Globus pallidus (tissue), 1 donor: ENCODE measurements around the gene SYNPO2.
A peak's percentile ranks its signal among the peaks of the same experiment; 100 is the strongest.

Experiments
- DNase-seq: peaks from one replicate; pipeline ENCODE4 v3.0.0-alpha.2; 2015; ENCODE audit warnings: low spot score

Gene SYNPO2

DNA sequence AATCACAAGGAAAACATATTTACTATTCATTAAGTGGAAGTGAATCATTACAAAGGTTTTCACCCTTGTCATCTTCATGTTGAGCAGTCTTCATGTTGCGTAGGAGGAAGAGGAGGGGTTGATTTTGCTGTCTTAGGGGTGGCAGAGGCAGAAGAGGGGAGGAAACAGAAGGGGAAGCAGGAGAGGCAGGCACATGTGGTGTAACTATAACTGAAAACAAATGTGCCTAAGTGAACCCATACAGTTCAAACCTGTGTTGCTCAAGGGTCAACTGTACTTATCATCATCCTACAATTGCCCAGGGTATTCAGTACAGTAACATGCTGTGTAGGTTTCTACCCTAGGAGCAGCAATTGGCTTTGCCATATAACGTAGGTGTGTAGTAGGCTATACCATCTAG lies 47.2 kb downstream of the SYNPO2 start:
- no peak for DNase-seq

DNA sequence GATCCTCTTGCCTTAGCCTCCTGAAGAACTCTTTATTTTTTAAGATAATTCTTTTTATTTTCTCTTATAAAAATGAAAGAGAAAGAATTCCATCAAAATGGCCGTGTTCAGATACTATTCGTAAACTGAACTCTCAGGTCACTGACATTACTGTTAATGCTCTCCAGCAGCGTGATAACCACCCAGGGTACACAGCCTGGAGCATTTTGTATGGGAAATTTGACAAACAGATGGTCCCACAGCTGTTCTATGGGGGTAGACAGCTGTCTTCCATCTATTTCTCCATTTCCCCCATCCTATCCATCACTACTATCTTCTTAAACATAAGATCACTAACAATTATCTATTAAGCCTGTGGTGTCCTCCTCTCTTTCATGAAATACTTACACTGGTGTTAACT lies 47.8 kb downstream of the SYNPO2 start:
- DNase-seq, result no peak

DNA sequence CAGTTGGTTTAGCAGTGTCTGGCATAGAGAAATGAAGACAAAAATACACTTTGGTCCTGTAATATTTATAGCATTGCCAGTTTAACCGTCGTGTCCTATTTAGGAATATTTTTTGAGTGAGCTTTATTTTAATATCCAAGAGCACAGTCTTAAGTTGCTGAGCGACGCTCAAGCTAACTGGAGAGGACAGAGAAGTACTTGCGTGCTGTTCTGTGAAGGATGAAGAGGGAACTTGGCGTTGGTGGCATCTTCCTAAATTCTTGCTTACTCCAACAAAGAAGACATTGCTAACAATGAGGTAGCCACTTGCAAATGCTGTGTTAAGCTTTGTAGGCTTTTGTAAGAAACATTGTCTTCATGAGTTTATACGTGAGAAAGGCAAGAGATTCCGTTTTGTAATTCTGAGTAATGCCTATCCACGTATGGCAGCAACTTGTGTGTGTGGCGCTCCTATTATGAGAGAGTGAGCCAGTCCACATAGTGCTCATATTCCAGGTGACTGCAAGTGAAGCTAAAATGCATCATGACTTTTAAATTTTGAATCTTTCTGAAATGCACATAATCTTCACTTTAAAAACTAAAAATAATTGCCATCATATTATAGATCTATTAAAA lies 50.6 kb downstream of the SYNPO2 start:
- DNase-seq, result no peak

DNA sequence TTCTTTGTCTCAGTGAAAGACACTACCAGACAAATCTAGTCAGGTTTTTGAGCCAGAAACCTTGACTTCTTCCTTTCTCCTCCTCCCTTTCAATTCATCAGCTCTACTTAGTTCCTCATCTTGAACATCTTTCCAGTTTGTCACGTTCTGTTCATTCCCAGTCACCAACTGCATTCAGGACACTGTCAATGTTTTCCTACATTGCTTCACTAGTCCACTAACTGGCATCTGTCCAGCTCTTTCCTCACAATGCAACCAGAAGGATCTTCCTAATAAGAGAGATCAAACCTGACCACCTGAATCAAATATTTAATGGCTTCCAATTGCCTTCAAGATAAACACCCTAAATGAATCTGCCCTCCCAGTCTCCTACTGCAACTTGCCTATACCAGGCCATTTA lies 52.5 kb downstream of the SYNPO2 start:
- DNase-seq, result no peak

DNA sequence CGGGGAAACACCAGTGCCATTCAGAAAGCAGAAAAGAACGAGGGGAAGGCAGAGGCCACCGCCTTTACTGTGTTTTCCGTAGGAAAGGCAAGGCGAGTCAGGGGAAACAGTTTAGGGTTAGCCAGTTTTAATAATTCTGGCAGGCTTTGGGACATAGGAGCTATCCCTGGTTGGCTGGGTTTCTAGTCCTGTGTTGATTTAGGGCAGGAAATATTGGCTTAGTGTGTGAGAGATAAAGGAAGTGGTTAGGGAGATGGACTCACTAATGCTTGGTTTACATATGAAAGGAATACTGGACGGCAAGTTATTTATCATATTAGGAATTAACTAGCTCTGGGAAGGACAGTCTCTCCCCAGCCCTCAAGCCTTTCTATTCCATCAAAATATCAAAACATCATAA lies 53.1 kb downstream of the SYNPO2 start:
- no peak for DNase-seq

DNA sequence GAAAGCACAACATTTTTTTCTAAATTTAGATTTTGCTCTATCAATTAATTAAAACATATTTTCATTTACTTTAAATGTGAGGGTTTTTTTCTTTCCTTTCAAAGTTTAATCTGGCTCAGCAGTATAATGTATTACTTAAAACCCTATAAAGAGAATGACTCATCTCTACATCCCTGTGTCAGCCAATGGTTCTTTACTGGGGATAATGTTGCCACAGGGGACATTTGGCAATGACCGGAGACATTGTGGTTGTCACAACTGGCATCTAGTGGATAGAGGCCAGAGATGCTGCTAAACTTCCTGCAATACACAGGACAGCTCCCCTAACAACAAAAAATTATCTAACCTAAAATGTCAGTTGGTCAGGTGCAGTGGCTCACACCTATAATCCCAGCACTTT lies 53.8 kb downstream of the SYNPO2 start:
- no peak for DNase-seq

DNA sequence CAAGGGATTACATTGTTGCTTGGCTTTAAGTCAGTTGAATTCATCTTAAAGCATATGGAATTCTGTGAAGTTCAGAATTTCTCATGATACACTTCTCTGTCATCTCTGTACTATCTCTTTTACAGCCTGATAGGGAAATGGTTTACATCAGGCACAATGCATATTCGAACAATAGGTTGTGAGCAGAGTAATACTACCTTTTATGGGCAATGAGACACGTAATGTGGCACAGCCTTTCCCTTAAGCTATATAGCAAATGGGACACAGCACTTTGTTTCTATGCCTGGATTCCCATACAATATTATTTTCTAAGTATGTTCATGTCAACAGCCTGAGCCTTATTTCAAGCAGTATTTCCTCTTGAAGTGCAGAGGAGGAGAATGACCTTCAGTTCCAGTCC lies 58.4 kb downstream of the SYNPO2 start:
- no peak for DNase-seq

DNA sequence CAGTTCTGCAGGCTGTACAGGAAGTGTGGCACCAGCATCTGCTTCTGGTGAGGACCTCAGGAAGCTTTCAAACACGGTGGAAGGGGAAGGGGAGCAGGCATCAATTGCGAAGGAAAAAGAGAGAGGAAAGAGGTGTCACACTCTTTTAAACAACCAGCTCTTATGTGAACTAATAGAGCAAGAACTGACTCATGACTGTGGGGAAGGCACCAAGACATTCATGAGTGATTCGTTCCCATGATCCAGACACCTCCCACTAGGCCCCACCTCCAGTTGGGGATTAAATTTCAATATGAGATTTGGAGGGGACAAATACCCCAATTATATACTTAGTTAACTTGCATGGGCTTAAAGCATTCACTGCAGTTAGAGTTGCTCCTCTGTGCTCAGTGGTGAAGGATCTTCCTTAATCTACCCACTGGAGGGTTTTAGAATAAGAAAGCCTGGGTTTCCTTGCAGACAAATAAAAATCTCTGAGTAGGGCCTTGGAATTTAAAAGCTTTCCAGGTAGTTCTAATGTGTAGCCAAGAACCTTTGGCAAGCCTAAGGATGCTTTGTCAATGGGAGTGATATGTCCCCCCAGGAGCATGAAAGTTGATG lies 60.0 kb downstream of the SYNPO2 start:
- no peak for DNase-seq

DNA sequence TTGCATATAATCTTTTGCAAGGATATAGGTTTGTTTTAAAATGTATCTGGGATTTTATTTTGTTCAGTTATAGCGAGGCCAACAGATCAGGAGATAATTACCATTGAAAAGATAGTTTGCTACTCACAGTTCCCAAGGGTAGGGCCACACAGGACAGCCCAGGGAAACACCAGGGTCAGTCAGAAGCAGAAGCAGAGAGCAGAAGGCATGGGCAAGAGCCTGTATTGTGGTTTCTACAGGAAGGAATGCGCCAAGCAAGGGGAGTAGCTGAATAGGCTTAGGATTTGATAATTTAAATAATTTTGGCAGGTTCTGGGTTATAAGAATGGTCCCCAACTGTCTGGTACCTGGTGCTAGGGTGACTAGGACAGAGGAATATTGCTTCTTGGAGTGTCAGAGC lies 61.6 kb downstream of the SYNPO2 start:
- DNase-seq, result no peak

DNA sequence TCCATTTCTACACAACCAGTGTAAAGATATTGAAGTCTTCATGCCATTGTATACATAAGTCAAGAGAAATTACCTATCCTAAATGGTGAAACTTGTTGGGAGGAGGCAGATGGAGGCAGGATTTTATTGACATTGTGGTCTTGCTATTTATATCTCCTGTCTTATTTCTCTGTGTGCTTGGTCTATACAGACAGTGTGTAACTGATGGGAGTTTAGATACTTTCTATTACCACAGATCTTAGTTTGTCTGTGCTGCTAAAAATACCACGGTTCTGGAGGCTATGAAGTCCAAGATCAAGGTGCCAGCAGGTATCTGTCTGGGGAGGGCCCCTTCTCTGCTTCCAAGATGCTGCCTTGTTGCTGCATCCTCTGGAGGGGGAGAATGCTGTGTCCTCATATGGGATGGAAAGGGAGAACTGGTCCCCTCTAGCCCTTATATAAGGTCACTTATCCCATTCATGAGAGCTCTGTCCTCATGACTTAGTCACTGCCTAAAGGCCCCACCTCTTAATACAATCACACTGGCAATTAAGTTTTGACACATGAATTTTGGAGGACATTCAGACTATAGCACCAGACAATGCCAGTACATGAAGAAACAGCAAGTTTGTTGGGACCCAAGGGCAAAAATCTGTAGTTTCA lies 62.4 kb downstream of the SYNPO2 start:
- DNase-seq, result no peak

DNA sequence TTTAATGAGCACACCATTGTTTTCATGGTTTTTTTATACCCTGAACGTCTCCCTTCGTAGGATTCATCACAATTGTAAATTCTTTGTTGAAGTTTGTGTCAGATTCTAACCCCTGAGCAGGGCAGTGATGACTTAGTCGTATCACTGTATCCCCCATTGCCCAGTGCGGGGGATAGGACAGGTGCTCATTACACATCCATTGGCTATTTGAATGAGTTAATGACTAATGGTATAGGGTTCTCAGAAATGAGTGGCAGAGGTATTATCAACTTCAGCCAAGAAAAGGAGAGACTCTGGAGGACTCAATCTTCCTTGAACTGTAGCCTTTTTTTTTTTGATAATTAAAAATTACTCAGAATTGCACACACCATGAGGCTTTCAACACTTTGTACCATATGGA lies 64.6 kb downstream of the SYNPO2 start:
- DNase-seq, result no peak

DNA sequence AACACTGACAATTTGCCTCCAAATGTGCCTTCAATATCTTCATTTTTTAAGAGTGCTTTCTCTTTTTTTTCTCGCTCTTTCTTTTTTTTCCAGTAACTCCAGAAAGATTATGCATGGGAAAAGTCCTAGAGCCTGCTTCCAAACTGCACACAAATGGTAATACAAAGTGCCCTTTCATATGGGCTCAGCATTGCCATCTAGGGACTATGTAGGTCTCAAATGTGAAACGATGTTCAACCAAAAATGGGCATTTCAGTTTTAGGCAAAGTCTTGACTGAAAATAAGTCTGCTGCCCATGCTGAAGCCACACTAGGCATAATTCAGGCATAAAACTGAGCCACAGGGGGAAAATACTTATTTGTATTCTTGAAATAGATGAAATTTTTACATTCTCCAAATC lies 65.6 kb downstream of the SYNPO2 start:
- peak; percentile 37 for DNase-seq

DNA sequence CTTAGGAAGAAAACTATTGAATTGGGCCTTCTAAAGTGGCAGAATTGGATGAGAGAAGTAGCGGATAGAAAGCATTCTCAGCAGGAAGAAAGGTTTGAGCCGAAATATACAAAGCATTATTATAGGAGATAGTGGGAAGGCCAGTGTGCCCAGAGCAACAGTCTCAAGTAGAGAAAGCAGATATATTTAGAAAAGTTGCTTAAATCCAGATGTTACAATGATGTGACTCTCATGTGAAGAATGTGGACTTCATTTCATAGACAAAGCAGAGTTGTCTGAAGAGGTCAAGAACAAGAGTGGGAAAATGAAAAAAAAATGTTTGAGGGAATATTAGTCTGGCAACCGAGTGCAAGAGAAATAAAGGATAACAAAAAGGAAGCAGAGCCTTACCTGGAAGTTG lies 66.9 kb downstream of the SYNPO2 start:
- no peak for DNase-seq

DNA sequence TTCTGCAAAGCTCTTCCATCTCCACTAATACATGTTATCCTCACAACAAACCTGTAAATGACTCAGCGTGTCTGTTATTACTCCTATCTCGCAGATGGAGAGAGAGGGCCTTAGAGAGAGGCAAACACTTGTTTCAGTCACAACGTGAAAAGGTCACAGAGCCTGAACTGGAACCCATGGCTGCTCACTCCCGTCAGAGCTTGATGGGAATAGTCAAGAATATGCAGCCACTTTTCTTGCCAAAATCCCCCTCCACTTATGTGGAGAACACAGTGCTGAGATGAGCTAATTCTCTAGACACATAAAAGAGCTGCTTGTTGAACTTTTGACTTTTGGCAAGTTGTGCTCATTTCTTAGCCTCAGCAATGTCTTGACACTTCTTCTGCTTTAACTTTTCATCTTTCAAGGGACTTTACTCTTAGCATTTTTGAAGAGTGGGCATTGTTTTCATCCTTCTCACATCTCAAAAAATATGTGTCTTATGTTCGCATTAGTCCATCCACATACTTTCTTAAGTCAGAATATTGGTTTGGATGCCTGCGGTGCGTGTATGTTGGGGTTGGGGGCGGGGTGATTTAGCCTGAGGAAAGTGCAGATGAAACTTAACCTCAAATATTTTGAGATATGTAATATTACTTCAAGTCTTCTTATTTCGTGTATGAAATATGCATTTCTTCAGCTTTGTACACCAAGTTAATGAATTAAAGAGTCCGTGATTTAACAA lies 69.2 kb downstream of the SYNPO2 start:
- no peak for DNase-seq

DNA sequence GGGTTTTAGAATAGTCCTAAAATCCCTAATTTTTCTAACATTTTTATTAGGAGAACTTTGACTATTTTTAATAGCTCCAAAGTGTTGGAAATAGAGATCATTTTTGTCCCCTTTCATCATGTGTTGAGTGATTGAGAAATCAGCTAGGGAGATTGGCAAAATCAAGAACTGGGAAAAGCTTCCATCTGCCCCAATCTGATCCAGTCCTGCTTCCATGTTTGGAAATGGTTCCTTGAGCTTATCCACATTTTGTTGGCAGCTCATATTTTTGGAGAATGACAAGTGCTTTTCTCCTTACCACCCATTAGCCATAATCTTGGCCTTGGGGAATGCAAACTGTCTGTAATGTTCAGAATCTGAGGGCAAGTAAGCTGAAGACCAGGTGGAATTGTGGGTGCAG lies 73.9 kb downstream of the SYNPO2 start:
- no peak for DNase-seq

DNA sequence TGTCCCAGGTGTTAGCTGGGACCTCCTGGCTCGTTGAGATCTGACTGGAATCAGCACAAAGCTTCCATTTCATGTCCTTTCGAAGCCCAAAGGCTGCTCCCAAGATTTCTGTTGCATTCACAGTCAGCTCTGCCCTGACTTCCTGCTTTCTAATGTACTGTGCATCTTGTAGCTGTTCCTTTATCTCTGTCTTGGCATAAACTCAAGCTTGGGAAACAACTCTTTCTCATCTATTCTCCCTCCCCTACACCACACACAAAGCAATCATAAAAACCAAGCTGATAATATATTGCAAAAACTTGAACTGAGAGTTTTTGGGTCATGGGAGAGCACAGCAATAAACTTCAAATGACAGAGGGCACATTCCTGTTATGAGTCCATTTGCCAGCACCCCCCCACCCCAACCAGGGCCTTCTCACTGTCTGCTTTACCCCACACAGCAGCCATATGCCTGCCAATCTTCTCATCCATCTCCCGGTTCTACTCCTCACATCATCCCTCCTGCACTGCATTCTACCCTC lies 76.3 kb downstream of the SYNPO2 start:
- DNase-seq, result no peak

DNA sequence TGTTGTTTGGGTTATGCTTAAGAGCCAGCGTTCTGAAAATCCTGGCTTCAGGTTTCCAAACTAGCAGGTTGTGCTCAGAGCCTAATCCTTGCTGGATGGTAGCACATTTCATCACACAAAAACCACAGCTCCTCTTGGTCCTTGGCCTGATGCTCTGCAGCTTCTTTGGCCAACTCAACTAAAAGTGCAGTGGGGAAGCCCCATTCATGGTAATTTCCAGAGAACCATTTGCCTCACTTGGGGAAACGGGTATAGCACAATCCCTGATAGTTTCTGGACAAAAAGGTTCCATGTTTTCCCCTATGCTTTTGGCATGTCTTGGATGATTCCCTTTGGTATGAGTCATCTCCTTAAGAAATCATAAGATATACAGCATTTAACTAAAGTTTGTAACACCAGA lies 78.7 kb downstream of the SYNPO2 start:
- no peak for DNase-seq

DNA sequence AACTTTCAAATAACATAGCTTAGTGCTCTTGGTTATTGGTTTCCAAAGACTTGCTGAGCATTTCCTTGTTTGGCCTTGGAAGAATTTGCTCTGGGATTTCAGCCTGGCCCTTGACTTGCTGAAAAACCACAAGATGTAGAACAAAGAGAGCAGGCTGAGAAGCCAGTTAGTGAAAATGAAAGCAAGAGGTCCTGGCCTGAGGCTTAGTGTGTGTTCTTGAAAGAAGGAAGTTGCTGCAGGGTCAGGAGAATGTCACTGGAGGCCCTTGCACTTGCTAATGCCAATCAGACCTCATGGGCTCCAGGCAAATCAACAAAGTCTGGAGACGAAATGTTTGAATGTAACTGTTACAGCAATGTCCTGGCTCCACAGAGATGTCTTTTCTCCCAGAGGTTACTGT lies 79.4 kb downstream of the SYNPO2 start:
- DNase-seq, result peak; percentile 70

DNA sequence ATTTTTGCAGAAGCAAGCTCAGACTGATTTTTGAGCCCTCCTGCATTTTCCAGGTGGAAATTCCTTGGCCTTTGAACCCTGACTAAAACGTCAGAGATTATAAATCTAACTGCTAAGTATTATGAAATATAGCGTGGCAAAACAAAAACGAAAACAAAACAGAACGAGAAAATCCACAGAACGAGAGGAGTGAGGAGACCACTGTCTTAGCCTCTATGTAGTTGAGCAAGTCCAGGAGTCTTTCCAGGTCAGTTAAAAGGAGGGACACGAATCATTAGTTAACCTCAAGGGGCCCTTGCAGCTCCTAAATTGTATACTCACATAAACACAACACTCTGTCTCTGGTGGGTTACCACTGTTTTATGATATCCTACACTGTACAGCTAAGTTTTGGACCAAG lies 80.2 kb downstream of the SYNPO2 start:
- no peak for DNase-seq

DNA sequence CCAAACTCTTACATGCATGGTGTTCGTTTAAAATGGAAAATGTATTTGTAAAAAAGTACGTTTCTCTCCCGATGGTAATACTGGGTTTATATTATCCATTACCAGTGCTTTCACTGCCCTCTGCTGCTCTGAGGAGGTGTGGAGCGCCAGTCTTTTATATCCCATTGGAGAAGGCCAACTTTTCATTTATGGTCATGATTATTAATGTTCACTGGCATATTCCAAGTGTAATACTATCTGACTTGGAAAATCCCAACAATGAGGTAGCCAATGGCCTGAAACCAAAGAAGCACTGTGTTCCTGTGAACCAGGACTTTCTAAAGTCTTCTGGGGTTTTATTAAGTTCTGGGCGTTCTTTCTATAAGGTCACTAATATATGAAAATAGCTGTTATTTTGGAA lies 80.7 kb downstream of the SYNPO2 start:
- DNase-seq, result peak; percentile 30

DNA sequence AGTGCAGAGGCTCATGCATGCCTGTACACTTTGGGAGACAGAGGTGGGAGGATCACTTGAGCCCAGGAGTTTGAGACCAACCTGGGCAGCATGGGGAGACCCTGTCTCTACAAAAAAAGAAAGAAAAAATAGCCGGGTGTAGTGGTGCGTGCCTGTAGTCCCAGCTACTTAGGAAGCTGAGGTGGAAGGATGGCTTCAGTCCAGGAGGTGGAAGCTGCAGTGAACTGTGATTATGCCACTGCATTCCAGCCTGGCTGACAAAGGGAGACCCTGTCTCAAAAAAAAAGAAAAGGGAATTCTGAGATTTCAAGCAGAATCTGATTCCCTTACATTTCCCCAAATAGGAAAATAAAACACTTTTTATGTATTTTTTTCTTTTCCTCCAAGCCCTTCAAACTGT lies 83.5 kb downstream of the SYNPO2 start:
- no peak for DNase-seq

DNA sequence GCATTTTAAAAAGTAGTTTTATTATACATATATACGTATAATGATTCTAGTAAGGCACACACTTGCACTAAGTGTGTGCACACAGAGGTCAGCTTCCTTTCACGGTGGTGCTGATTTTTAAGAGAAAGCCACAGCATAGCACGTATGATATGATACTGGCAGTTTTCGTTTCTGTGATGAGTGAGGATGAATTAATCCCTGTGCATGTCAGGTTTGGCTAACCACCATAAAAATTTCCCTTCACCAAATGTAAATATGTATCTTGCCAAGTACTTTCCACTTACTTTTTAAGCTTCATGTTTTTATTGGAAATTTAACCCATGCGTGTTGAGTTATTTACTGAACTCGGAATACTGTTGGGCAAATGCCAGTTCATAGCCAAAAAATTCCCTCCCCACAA lies 84.6 kb downstream of the SYNPO2 start:
- DNase-seq, result no peak

DNA sequence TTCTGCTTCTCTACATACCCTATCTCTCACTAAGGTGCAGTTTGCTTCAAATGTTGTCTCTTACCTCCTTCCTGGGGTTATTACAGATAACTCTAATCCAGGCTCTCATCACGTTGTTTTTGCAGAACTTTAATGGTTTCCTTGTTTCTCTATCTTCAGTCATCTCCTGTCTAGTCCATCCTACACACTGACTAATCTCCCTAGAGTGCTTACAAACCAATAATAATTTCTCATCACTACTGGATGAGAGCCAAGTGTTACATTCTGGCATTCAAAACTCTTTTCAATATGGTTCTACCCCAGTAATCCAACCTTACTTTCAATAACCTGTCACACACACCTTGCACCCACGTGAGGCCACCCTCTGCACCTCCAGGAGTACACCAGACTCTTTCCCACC lies 86.1 kb downstream of the SYNPO2 start:
- no peak for DNase-seq
